ENCODE measurements around the gene FAM89A.

FAM89A gene

GRCh38 chr1:231044588-231044987 lies 4.5 kb upstream of the FAM89A start:
- Histone ChIP-seq H3K79me1 (replicated peaks; ENCODE audit: low read length, poor library complexity, severe bottlenecking) (no peaks in the 10 kb centered on the region), H3K4ac (ENCODE audit: low read depth in 1 of 2, low read length in 2 of 2) (no peak overlapping the region), H2AFZ (ENCODE audit: low read depth, low read length) (no peak overlapping the region), H2BK120ac (ENCODE audit: low read depth, low read length) (no peak overlapping the region), H2BK5ac (ENCODE audit: low read depth, low read length, poor library complexity, severe bottlenecking) (no peak overlapping the region), H3K4me2 (ENCODE audit: low read length, poor library complexity, severe bottlenecking) (no peak overlapping the region), H3K4me1 (ENCODE audit: control insufficient read depth, insufficient read depth, low read depth, low read length) (peaks cover 9% of the 10 kb centered on the region), H3K27ac (ENCODE audit: low read length, poor library complexity, severe bottlenecking) (no peak overlapping the region), H4K91ac (ENCODE audit: low read length) (no peak overlapping the region), H2AK5ac (ENCODE audit: low read length, severe bottlenecking) (no peak overlapping the region), H3K14ac (ENCODE audit: low read length in 2 of 2) (no peak overlapping the region), H3K9ac (ENCODE audit: low read length) (no peak overlapping the region), H3K9me3 (ENCODE audit: control insufficient read depth, low read length) (peaks cover 11% of the 10 kb centered on the region), H4K8ac (ENCODE audit: low read length) (no peak overlapping the region), H3K4me3 (ENCODE audit: insufficient read depth in 1 of 2, low read depth in 1 of 2, low read length in 2 of 2) (no peak overlapping the region), H2BK12ac (ENCODE audit: low read length in 2 of 2) (no peak overlapping the region), H3K36me3 (ENCODE audit: control insufficient read depth in 1 of 2, insufficient read depth in 2 of 2, low read depth in 1 of 2, low read length in 2 of 2) (no peaks in the 10 kb centered on the region), H3K23ac (ENCODE audit: low read length in 2 of 2) (no peak overlapping the region), H3K27me3 (ENCODE audit: control insufficient read depth in 1 of 2, insufficient read depth in 1 of 2, low read length in 2 of 2) (peaks cover 23 to 44% of the 10 kb centered on the region in 2 experiments), H3K18ac (ENCODE audit: low read depth in 1 of 2, low read length in 2 of 2) (no peak overlapping the region), H2BK15ac (ENCODE audit: low read depth, poor library complexity, severe bottlenecking) (no peak overlapping the region)
- 92% methylated on average over 1 of the region's 1 CpG for WGBS
- DNase-seq: no peak

GRCh38 chr1:231041719-231042261 lies 1.7 kb upstream of the FAM89A start:
- DNase-seq: no peak
- no peak overlapping the region for H3K9ac ChIP-seq (ENCODE audit: low read length)
- H3K79me1 ChIP-seq (replicated peaks; ENCODE audit: low read length, poor library complexity, severe bottlenecking): no peaks in the 10 kb centered on the region
- H2AK5ac ChIP-seq (ENCODE audit: low read length, severe bottlenecking): no peak overlapping the region
- H3K14ac ChIP-seq (ENCODE audit: low read length in 2 of 2): no peak overlapping the region
- H4K91ac ChIP-seq (ENCODE audit: low read length): no peak overlapping the region
- no peak overlapping the region for H2BK15ac ChIP-seq (ENCODE audit: low read depth, poor library complexity, severe bottlenecking)
- peaks cover 16% of the 10 kb centered on the region for H3K4me1 ChIP-seq (ENCODE audit: control insufficient read depth, insufficient read depth, low read depth, low read length)
- H3K27ac ChIP-seq (ENCODE audit: low read length, poor library complexity, severe bottlenecking): no peak overlapping the region
- no peak overlapping the region for H2AFZ ChIP-seq (ENCODE audit: low read depth, low read length)
- H3K4me3 ChIP-seq (ENCODE audit: insufficient read depth in 1 of 2, low read depth in 1 of 2, low read length in 2 of 2): no peak overlapping the region
- no peak overlapping the region for H2BK12ac ChIP-seq (ENCODE audit: low read length in 2 of 2)
- no peak overlapping the region for H3K4me2 ChIP-seq (ENCODE audit: low read length, poor library complexity, severe bottlenecking)
- no peak overlapping the region for H4K8ac ChIP-seq (ENCODE audit: low read length)
- H2BK5ac ChIP-seq (ENCODE audit: low read depth, low read length, poor library complexity, severe bottlenecking): no peak overlapping the region
- no peak overlapping the region for H3K23ac ChIP-seq (ENCODE audit: low read length in 2 of 2)
- H3K4ac ChIP-seq (ENCODE audit: low read depth in 1 of 2, low read length in 2 of 2): no peak overlapping the region
- peaks cover 17 to 29% of the 10 kb centered on the region in 2 experiments for H3K27me3 ChIP-seq (ENCODE audit: control insufficient read depth in 1 of 2, insufficient read depth in 1 of 2, low read length in 2 of 2)
- H3K18ac ChIP-seq (ENCODE audit: low read depth in 1 of 2, low read length in 2 of 2): no peak overlapping the region
- no peak overlapping the region for H2BK120ac ChIP-seq (ENCODE audit: low read depth, low read length)
- H3K36me3 ChIP-seq (ENCODE audit: control insufficient read depth in 1 of 2, insufficient read depth in 2 of 2, low read depth in 1 of 2, low read length in 2 of 2): no peaks in the 10 kb centered on the region
- H3K9me3 ChIP-seq (ENCODE audit: control insufficient read depth, low read length): peaks cover 11% of the 10 kb centered on the region
- 85% methylated on average over 8 of the region's 9 CpGs for WGBS

- Histone ChIP-seq H3K79me1 (replicated peaks; ENCODE audit: low read length, poor library complexity, severe bottlenecking) (peaks cover 3% of the 10 kb centered on the region), H4K8ac (ENCODE audit: low read length) (peak overlapping the region; percentile 85), H2AK5ac (ENCODE audit: low read length, severe bottlenecking) (no peak overlapping the region), H2AFZ (ENCODE audit: low read depth, low read length) (no peak overlapping the region), H3K4ac (ENCODE audit: low read depth in 1 of 2, low read length in 2 of 2) (no peak overlapping the region), H3K18ac (ENCODE audit: low read depth in 1 of 2, low read length in 2 of 2) (peak overlapping the region; percentile 44 to 80), H2BK12ac (ENCODE audit: low read length in 2 of 2) (peak overlapping the region; percentile 79 to 85), H3K14ac (ENCODE audit: low read length in 2 of 2) (peak overlapping the region in 1 of 2 experiments; percentile 9), H3K27me3 (ENCODE audit: control insufficient read depth in 1 of 2, insufficient read depth in 1 of 2, low read length in 2 of 2) (peaks cover 10 to 24% of the 10 kb centered on the region in 2 experiments), H3K4me1 (ENCODE audit: control insufficient read depth, insufficient read depth, low read depth, low read length) (peaks cover 16% of the 10 kb centered on the region), H3K9me3 (ENCODE audit: control insufficient read depth, low read length) (peaks cover 11% of the 10 kb centered on the region), H3K23ac (ENCODE audit: low read length in 2 of 2) (peak overlapping the region in 1 of 2 experiments; percentile 57), H3K4me2 (ENCODE audit: low read length, poor library complexity, severe bottlenecking) (peak overlapping the region; percentile 92), H2BK5ac (ENCODE audit: low read depth, low read length, poor library complexity, severe bottlenecking) (no peak overlapping the region), H2BK120ac (ENCODE audit: low read depth, low read length) (peak overlapping the region; percentile 89), H3K9ac (ENCODE audit: low read length) (no peak overlapping the region), H4K91ac (ENCODE audit: low read length) (peak overlapping the region; percentile 97), H2BK15ac (ENCODE audit: low read depth, poor library complexity, severe bottlenecking) (peak overlapping the region; percentile 99), H3K36me3 (ENCODE audit: control insufficient read depth in 1 of 2, insufficient read depth in 2 of 2, low read depth in 1 of 2, low read length in 2 of 2) (no peaks in the 10 kb centered on the region), H3K27ac (ENCODE audit: low read length, poor library complexity, severe bottlenecking) (no peak overlapping the region), H3K4me3 (ENCODE audit: insufficient read depth in 1 of 2, low read depth in 1 of 2, low read length in 2 of 2) (peak overlapping the region; percentile 78)
- 1% methylated on average over 32 of the region's 37 CpGs for WGBS
- DNase-seq: peak; percentile 69
These were observed 1.0 kb upstream of the FAM89A start for GRCh38 chr1:231040800-231041718.

Measured in mesenchymal stem cell (in vitro differentiated cells and primary cell).